LNCAP (cell line): ENCODE data around the gene TRABD.

Source experiments
- CTCF ChIP-seq: fragments of 450-650 bp; IDR thresholded peaks from 2 replicates; pipeline ENCODE4 v1.5.1; 2017; ENCODE audit warnings: mild to moderate bottlenecking

TRABD gene

DNA sequence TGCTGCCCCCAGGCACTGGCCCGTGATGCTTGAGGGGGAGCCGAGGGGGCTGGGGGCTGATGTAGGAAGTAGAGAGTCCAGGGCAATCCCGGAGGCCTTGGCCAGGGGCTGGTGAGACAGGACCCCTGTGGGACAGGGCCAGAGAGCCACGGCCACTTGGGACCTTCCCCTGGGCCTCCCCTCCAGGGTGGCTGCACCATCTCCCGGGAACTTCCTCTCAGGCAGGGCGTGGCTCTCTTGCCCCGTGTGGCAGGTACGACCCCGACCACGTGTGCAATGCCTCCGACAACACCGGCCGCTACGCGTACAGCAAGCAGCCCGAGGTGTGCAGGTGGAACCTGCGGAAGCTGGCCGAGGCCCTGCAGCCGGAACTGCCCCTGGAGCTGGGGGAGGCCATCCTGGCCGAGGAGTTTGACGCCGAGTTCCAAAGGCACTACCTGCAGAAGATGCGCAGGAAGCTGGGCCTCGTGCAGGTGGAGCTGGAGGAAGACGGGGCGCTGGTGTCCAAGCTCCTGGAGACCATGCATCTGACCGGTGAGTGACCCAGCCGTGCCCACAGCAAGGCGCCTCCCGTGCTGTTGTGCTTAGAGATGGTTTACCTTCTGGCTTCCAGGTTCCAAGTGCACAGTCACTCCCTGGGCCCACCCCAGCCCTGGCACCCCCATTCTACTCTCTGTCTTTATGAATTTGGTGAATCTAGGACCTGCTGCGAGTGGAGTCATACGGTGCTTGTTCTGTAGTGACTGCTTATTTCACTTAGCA, 24.8 kb downstream of the TRABD start:
- no peak for TF ChIP-seq CTCF

DNA sequence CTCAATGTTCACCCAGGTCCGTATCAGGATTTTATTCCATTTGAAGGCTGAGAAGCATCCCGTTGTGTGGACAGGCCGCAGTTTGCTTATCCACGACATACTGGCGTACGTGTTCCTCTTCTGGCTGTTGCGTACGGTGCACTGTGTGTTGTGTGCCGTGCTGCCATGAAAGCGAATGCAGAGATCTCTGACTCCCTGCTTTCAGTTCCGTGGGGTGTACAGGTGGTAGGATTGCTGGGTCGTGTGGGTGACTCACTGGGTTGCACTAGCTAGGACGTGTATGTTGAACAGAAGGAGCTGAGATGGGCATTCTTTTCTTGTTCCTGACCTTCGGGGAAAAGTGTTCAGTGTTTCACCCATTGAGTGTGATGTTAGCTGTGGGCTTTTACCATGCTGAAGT, 25.4 kb downstream of the TRABD start:
- TF ChIP-seq CTCF, result no peak

- no peak for TF ChIP-seq CTCF
Observed at GRCh38 chr22:50213263-50213662, 27.6 kb downstream of the TRABD start.

GRCh38 chr22:50215297-50216054, 29.8 kb downstream of the TRABD start:
- TF ChIP-seq CTCF, result no peak

DNA sequence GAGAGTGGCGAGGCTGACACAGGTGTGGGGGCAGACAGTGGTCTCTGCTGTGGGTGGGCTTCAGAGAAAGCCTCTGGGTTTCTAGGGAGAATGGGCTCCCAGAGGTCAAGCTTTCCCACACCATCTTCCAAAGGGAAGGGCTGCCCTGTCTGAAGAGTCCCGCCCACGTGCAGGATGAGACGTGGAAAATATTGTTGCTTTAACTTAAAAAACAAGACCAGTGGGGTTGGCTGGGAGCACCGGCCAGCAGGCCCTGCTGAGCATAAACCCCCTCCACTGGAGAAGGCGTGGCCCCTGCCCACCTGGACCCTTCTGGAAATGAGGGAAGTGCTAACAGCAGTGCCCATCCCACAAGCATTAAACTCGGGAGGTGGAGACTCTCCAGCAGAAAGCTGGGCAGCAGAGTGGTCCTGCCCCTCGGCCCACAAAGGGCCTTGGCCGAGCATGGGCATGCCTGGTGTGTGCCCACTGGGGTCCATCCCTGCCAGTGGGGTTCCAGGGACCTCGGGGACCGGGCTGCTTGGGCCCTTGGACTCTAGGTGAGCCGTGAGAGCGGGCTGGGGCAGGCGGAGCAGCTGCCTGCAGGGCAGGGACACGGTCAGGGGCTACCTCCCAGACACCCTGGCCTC, 30.5 kb downstream of the TRABD start:
- TF ChIP-seq CTCF, result no peak

DNA sequence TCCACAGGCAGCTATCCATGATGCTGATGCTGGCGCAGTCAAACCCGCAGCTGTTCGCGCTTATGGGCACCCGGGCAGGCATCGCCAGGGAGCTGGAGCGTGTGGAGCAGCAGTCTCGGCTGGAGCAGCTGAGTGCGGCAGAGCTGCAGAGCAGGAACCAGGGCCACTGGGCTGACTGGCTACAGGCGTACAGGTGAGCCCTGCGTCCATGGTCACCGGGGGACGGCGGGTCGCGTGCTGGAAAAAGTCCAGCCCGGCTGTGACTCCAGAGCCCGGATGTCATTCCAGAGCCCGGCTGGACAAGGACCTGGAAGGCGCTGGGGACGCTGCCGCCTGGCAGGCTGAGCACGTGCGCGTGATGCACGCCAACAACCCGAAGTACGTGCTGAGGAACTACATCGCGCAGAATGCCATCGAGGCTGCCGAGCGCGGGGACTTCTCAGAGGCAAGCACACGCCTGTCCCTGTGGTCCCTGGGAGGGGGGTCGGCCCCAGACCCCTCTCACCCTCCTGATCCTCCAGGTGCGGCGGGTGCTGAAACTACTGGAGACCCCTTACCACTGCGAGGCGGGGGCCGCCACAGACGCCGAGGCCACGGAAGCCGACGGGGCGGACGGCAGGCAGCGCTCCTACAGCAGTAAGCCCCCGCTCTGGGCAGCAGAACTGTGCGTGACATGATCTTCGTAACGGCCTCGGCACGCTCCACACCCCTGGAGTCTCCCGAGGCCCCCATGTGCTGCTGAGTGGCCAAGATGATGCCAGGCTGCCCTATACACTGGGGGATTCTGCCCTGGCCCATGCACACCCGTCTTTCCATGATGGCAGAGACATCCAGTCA, 31.2 kb downstream of the TRABD start:
- TF ChIP-seq CTCF, result no peak

GRCh38 chr22:50217543-50218152, 31.9 kb downstream of the TRABD start:
- TF ChIP-seq CTCF, result no peak
